Breast epithelium (tissue), 3 donors: ENCODE measurements around the gene HOXD3.

ENCODE experiments used
- CTCF ChIP-seq, 3 donors: fragments of 450-650 bp; IDR thresholded peaks; one replicate each; pipeline ENCODE4 v1.5.1; 2016 to 2017; ENCODE audit warnings: antibody characterized with exemption in 3 of 3, mild to moderate bottlenecking in 3 of 3, moderate library complexity in 3 of 3
- POLR2A ChIP-seq: fragments of 450-650 bp; IDR thresholded peaks from one replicate; pipeline ENCODE4 v1.6.1; 2016; ENCODE audit warnings: antibody characterized with exemption, mild to moderate bottlenecking, moderate library complexity
- POLR2AphosphoS5 ChIP-seq, 3 donors: sonication (generic); formaldehyde crosslinking; IDR thresholded peaks; one replicate each; pipeline ENCODE4 v1.6.1; 2017; ENCODE audit warnings: antibody characterized with exemption in 3 of 3

- TF ChIP-seq POLR2A (no peak), CTCF (IDR thresholded peaks at IDR 0.05) (no peak), POLR2AphosphoS5 (IDR thresholded peaks at IDR 0.05) (no peak)
These were observed 19.9 kb upstream of the HOXD3 start for GRCh38 chr2:176137252-176137580.
